Neural crest cell (in vitro differentiated cells): ENCODE measurements around the gene COX10. TPM values are rescaled to one million over a fixed set of nuclear protein-coding genes. Genes with fewer than 3 reads are reported as not detected.

Experiments
- DNase-seq: peaks from one replicate; pipeline ENCODE4 v3.0.0; 2021; ENCODE audit warnings: low read depth, mixed read lengths, low spot score
- H3K27ac Mint-ChIP-seq: one replicate; pipeline ENCODE4 v1.8.0; 2021; ENCODE audit warnings: mild to moderate bottlenecking, mixed read lengths; ENCODE audit not compliant: unreplicated experiment
- H3K27me3 Mint-ChIP-seq: 2 replicates; pipeline ENCODE4 v1.8.0; 2021; ENCODE audit warnings: low read depth, mild to moderate bottlenecking, mixed read lengths
- H3K36me3 Mint-ChIP-seq: 2 replicates; pipeline ENCODE4 v1.8.0; 2021; ENCODE audit warnings: low read depth, mild to moderate bottlenecking, mixed read lengths
- H3K4me1 Mint-ChIP-seq: 2 replicates; pipeline ENCODE4 v1.8.0; 2021; ENCODE audit warnings: mixed read lengths
- H3K4me3 Mint-ChIP-seq: one replicate; pipeline ENCODE4 v1.8.0; 2021; ENCODE audit warnings: mild to moderate bottlenecking, mixed read lengths
- H3K9me3 Mint-ChIP-seq: 2 replicates; pipeline ENCODE4 v1.8.0; 2021; ENCODE audit warnings: mixed read lengths
- total RNA-seq: library from RNA; stranded (reverse); gene quantifications from 2 replicates; pipeline ENCODE4 v1.2.1, GENCODE V29; 2021
- TF ChIP-seq, protein P1 (sequence below): fragments of 200-600 bp; sonication (generic); conservative IDR thresholded peaks from 2 replicates; pipeline ENCODE4 v1.5.0; 2021; ENCODE audit warnings: antibody characterized with exemption, mild to moderate bottlenecking

COX10 gene
- total RNA-seq, 1 donor from 2014 or later, result 19.3 TPM

DNA sequence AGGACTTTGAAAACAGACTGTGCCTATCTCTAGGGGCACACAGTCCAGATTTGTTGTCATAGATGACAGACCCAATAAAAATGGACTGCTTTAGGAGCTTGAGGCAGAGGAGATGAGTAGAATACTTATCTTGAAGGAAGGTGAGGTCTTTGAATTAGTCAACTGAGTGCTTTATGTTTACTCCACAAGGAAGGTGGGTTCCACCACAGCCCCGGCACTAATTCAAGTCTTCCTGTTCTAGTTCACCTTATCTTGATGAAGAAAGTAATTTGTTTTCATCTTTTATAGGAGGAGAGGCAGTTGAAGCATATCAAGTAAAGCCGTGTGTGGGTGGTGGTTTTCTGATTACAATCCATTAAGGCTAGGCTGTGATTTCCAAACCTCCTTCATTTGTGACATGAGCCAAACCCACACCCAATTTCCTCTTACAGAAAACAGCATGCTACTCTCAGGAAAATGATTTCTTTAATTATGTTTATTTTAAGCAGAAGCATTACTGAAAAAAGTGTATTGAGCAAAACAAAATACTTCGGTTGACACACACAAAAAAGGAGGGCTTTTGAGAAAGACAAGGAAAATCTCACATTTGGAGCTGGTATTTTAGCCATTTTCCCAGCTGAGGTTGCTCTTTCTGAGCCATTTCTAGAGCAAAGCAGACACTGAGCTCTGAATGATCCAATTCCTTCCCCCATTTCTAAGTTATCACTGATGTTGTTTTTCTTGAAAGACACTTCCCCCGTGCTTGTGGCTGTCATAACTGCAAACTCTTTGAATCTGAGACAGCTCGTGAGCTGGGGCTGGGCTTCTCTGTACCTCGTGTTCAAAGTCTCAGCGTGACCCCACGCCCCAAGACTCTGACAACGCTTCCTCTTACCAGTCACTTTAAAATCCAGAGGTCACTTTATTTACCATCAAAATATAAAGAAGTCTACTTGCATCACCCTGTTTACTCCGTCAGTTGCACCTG, 132.0 kb downstream of the COX10 start:
- no peaks in the 10 kb centered on the region for H3K9me3 Mint-ChIP-seq
- peaks cover 29% of the 10 kb centered on the region for H3K4me1 Mint-ChIP-seq
- TF ChIP-seq, protein P1, sequence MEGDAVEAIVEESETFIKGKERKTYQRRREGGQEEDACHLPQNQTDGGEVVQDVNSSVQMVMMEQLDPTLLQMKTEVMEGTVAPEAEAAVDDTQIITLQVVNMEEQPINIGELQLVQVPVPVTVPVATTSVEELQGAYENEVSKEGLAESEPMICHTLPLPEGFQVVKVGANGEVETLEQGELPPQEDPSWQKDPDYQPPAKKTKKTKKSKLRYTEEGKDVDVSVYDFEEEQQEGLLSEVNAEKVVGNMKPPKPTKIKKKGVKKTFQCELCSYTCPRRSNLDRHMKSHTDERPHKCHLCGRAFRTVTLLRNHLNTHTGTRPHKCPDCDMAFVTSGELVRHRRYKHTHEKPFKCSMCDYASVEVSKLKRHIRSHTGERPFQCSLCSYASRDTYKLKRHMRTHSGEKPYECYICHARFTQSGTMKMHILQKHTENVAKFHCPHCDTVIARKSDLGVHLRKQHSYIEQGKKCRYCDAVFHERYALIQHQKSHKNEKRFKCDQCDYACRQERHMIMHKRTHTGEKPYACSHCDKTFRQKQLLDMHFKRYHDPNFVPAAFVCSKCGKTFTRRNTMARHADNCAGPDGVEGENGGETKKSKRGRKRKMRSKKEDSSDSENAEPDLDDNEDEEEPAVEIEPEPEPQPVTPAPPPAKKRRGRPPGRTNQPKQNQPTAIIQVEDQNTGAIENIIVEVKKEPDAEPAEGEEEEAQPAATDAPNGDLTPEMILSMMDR, result no peak
- no peak overlapping the region for H3K27ac Mint-ChIP-seq
- peaks cover 14% of the 10 kb centered on the region for H3K36me3 Mint-ChIP-seq
- H3K4me3 Mint-ChIP-seq, result no peak overlapping the region
- no peaks in the 10 kb centered on the region for H3K27me3 Mint-ChIP-seq
- DNase-seq, result no peak

DNA sequence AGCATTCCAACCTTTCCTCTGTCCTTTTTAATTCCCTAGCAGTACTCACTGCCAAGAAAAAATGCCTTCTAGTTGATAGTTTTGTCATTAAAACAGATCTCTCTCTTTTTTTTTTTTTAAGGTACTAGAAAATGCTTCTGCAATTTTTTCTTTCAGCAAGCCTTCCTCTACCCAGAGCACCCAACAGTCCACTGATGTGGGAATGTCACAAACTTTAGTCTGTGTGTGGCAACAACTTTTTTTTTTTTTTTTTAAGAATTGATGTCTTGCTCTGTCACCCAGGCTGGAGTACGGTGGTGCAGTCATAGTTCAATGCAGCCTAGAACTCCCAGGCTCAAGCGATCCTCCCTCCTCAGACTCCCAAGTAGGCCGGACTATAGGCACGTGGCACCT, 132.7 kb downstream of the COX10 start:
- no peak overlapping the region for H3K27ac Mint-ChIP-seq
- H3K4me3 Mint-ChIP-seq, result no peak overlapping the region
- no peaks in the 10 kb centered on the region for H3K9me3 Mint-ChIP-seq
- no peaks in the 10 kb centered on the region for H3K27me3 Mint-ChIP-seq
- TF ChIP-seq, protein P1, result no peak
- DNase-seq, result no peak
- peaks cover 11% of the 10 kb centered on the region for H3K36me3 Mint-ChIP-seq
- peaks cover 29% of the 10 kb centered on the region for H3K4me1 Mint-ChIP-seq

DNA sequence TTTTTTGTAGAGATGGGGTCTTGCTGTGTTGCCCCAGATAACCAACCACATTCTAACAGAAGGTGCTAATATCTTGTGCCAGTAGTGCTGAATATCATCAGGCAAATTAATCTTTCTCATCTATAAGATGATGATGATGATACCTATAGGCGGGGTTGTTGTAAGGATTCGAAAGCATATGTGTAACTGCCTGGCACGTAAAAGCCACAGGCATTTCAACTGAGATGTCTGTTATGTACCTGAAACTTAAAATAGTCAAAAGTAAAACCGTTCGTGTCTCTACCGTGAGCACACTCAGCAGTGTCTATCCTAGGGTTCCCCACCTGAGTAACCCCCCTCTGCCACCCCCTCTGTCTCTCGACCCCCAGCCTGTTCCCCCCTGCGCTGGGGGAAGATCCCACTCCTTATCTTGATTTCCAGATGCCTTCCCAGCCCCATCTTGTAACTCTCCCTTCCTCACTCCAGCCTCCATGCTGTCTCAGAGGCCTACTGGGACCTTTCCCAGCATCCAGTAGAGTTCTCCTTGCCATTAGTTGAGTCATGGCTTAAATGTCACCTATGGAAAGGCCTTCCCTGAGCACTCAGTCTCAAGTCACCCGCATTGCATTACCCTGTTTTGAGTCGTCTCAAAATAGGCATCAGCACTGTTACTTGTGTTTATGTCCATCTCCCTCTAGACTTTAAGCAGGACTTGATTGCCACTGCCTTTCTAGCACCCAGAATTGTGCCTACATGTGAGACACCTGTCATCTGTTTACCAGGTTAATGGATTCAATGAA, 133.3 kb downstream of the COX10 start:
- DNase-seq, result no peak
- no peaks in the 10 kb centered on the region for H3K27me3 Mint-ChIP-seq
- H3K4me3 Mint-ChIP-seq, result no peak overlapping the region
- no peaks in the 10 kb centered on the region for H3K9me3 Mint-ChIP-seq
- peak overlapping the region; percentile 35 for H3K27ac Mint-ChIP-seq
- H3K4me1 Mint-ChIP-seq, result peaks cover 29% of the 10 kb centered on the region
- peaks cover 11% of the 10 kb centered on the region for H3K36me3 Mint-ChIP-seq
- TF ChIP-seq, protein P1, result no peak

DNA sequence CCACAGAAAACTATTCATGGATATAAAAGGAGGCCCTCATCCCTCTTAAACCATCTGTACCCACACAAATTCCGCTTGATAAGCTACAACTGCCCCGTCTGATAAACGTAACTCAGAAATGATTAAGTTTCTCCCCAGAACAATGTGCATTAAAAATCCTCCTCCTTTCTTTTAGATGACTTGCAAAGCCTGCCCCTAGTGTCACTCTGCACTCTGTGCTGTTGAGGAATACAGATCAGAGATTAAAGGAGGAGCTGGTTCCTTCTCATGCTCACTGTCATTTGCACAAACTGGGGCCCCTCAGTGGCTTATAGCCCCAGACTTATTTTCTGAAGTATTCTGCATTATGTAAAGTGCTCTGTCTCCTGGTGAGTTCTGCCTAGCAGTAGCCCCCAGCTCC, 134.1 kb downstream of the COX10 start:
- Mint-ChIP-seq H3K27me3 (no peaks in the 10 kb centered on the region), H3K4me1 (peaks cover 29% of the 10 kb centered on the region), H3K4me3 (no peak overlapping the region), H3K9me3 (no peaks in the 10 kb centered on the region), H3K36me3 (peaks cover 10% of the 10 kb centered on the region), H3K27ac (no peak overlapping the region)
- TF ChIP-seq, protein P1, result peak; percentile 51
- no peak for DNase-seq

DNA sequence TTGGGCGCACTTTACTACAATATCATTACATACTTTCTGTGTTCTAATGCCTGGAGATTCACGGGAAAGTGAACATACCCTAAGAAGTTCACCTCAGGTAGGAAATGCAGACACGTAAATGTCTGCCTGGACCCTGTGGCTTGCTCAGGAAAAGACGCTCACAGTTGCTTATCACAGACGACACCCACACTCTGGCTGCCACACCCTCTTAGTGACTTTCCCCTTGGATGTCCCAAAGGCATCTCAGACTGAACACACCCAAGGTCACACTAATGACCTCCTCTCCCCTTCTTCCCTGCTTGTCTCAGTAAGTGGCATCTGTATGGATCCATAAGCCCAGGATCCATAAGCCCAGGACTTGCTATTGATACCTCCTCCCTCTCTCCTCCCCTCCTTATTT, 134.8 kb downstream of the COX10 start:
- Mint-ChIP-seq H3K36me3 (peaks cover 8% of the 10 kb centered on the region), H3K4me1 (peaks cover 28% of the 10 kb centered on the region), H3K27me3 (no peaks in the 10 kb centered on the region), H3K4me3 (no peak overlapping the region), H3K27ac (no peak overlapping the region), H3K9me3 (no peaks in the 10 kb centered on the region)
- DNase-seq, result no peak
- TF ChIP-seq, protein P1, result no peak
